WERI-Rb-1 (cell line): ENCODE results near the gene FER1L5.

Experiments
- DNase-seq: peaks from one replicate; pipeline ENCODE4 v3.0.0-alpha.2; 2020
- H3K27ac ChIP-seq: fragments of 250-450 bp; sonication (Bioruptor Pico); 2 replicates; pipeline ENCODE4 v1.5.1; 2020; ENCODE audit warnings: mild to moderate bottlenecking, moderate library complexity
- H3K27me3 ChIP-seq: fragments of 250-450 bp; sonication (Bioruptor Pico); 2 replicates; pipeline ENCODE4 v1.5.1; 2021; ENCODE audit warnings: mild to moderate bottlenecking, low read depth, moderate library complexity; ENCODE audit not compliant: insufficient read depth, severe bottlenecking
- H3K36me3 ChIP-seq: fragments of 250-450 bp; sonication (Bioruptor Pico); 2 replicates; pipeline ENCODE4 v1.5.1; 2020; ENCODE audit warnings: mild to moderate bottlenecking, moderate library complexity
- H3K4me3 ChIP-seq: 2 replicates; pipeline ENCODE4 v1.5.1; 2011; ENCODE audit warnings: low read depth, mild to moderate bottlenecking, control low read depth, low read length
- H3K9me3 ChIP-seq: fragments of 250-450 bp; sonication (Bioruptor Pico); 2 replicates; pipeline ENCODE4 v1.5.1; 2021; ENCODE audit warnings: mild to moderate bottlenecking, moderate library complexity; ENCODE audit not compliant: severe bottlenecking
- CTCF ChIP-seq: IDR thresholded peaks from 2 replicates; pipeline ENCODE4 v1.5.1; 2011; ENCODE audit warnings: low read depth, mild to moderate bottlenecking, control low read depth, inconsistent platforms, low read length

Gene FER1L5

GRCh38 chr2:96754317-96754716, 111.8 kb downstream of the FER1L5 start:
- DNase-seq, result no peak
- Histone ChIP-seq H3K36me3 (no peaks in the 10 kb centered on the region), H3K4me3 (no peak overlapping the region), H3K9me3 (no peaks in the 10 kb centered on the region), H3K27ac (no peak overlapping the region), H3K27me3 (no peaks in the 10 kb centered on the region)
- TF ChIP-seq CTCF, result no peak
